ENCODE measurements around the gene PACSIN3.

PACSIN3 gene

GRCh38 chr11:47175746-47176327 lies 10.4 kb downstream of the PACSIN3 start:
- DNase-seq, result no peak

GRCh38 chr11:47172740-47173336 lies 13.4 kb downstream of the PACSIN3 start:
- no peak for DNase-seq

- DNase-seq, result no peak
Observed at GRCh38 chr11:47171856-47172255, 14.4 kb downstream of the PACSIN3 start.

- no peak for DNase-seq
Observed at GRCh38 chr11:47171061-47171838, 15.0 kb downstream of the PACSIN3 start.

- no peak for DNase-seq
Observed at GRCh38 chr11:47166368-47166767, 19.9 kb downstream of the PACSIN3 start.

GRCh38 chr11:47165253-47165840 lies 20.9 kb downstream of the PACSIN3 start:
- no peak for DNase-seq

- no peak for DNase-seq
Observed at GRCh38 chr11:47164321-47164720, 21.9 kb downstream of the PACSIN3 start.

GRCh38 chr11:47163898-47164297 lies 22.3 kb downstream of the PACSIN3 start:
- DNase-seq, result no peak

GRCh38 chr11:47163193-47163592 lies 23.0 kb downstream of the PACSIN3 start:
- no peak for DNase-seq

- no peak for DNase-seq
Observed at GRCh38 chr11:47162426-47162825, 23.8 kb downstream of the PACSIN3 start.

- DNase-seq, result no peak
Observed at GRCh38 chr11:47161890-47162289, 24.3 kb downstream of the PACSIN3 start.

- DNase-seq, result peak; percentile 62 to 64
Observed at GRCh38 chr11:47161134-47161854, 24.9 kb downstream of the PACSIN3 start.

- DNase-seq, result no peak
Observed at GRCh38 chr11:47160753-47161133, 25.5 kb downstream of the PACSIN3 start.

- no peak for DNase-seq
Observed at GRCh38 chr11:47158242-47158641, 28.0 kb downstream of the PACSIN3 start.

- DNase-seq, result no peak
Observed at GRCh38 chr11:47157805-47158204, 28.4 kb downstream of the PACSIN3 start.

- no peak for DNase-seq
Observed at GRCh38 chr11:47156951-47157350, 29.3 kb downstream of the PACSIN3 start.

- no peak for DNase-seq
Observed at GRCh38 chr11:47156333-47156732, 29.9 kb downstream of the PACSIN3 start.

GRCh38 chr11:47155879-47156278 lies 30.4 kb downstream of the PACSIN3 start:
- DNase-seq, result no peak

GRCh38 chr11:47154616-47155570 lies 31.3 kb downstream of the PACSIN3 start:
- DNase-seq, result no peak

GRCh38 chr11:47152953-47153950 lies 33.0 kb downstream of the PACSIN3 start:
- peak; percentile 66 to 74 for DNase-seq
